ENCODE results near the gene DLL1.

DNA sequence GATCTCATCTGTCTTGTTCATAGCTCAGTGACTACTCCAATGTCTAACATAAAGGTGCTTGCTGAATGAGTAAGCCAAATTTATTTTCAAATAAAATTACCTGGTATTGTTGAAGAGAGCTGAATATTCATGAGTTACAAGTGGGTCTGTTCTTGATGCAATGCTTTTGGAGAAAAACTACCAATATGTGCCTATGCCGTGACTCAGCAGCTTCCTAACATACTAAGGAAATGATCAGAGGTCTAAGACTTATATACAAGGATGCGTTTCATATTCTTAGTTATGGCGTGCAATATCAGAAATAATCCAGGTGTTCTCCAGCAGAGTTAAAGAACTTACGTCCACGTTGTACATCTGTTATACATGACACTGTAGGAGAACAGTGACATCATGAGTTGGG, 20.8 kb upstream of the DLL1 start:
- TF ChIP-seq, protein P1, sequence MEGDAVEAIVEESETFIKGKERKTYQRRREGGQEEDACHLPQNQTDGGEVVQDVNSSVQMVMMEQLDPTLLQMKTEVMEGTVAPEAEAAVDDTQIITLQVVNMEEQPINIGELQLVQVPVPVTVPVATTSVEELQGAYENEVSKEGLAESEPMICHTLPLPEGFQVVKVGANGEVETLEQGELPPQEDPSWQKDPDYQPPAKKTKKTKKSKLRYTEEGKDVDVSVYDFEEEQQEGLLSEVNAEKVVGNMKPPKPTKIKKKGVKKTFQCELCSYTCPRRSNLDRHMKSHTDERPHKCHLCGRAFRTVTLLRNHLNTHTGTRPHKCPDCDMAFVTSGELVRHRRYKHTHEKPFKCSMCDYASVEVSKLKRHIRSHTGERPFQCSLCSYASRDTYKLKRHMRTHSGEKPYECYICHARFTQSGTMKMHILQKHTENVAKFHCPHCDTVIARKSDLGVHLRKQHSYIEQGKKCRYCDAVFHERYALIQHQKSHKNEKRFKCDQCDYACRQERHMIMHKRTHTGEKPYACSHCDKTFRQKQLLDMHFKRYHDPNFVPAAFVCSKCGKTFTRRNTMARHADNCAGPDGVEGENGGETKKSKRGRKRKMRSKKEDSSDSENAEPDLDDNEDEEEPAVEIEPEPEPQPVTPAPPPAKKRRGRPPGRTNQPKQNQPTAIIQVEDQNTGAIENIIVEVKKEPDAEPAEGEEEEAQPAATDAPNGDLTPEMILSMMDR (IDR thresholded peaks at IDR 0.05) = no peak
- no peak for TF ChIP-seq POLR2A (IDR thresholded peaks at IDR 0.05)

Measured in uterus (tissue), 2 donors.